Measurements from ENCODE around the gene MPIG6B.

Gene MPIG6B

GRCh38 chr6:31729515-31729978 is 6.4 kb downstream of the MPIG6B start:
- peak overlapping the region; percentile 80 for H3K4me3 ChIP-seq (ENCODE audit: low read depth, low read length)
- TF ChIP-seq, protein P1, sequence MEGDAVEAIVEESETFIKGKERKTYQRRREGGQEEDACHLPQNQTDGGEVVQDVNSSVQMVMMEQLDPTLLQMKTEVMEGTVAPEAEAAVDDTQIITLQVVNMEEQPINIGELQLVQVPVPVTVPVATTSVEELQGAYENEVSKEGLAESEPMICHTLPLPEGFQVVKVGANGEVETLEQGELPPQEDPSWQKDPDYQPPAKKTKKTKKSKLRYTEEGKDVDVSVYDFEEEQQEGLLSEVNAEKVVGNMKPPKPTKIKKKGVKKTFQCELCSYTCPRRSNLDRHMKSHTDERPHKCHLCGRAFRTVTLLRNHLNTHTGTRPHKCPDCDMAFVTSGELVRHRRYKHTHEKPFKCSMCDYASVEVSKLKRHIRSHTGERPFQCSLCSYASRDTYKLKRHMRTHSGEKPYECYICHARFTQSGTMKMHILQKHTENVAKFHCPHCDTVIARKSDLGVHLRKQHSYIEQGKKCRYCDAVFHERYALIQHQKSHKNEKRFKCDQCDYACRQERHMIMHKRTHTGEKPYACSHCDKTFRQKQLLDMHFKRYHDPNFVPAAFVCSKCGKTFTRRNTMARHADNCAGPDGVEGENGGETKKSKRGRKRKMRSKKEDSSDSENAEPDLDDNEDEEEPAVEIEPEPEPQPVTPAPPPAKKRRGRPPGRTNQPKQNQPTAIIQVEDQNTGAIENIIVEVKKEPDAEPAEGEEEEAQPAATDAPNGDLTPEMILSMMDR (IDR thresholded peaks at IDR 0.05; ENCODE audit: low read depth, low read length): no peak

GRCh38 chr6:31729979-31730630 is 6.9 kb downstream of the MPIG6B start:
- TF ChIP-seq, protein P1 (IDR thresholded peaks at IDR 0.05; ENCODE audit: low read depth, low read length): no peak
- peak overlapping the region; percentile 80 for H3K4me3 ChIP-seq (ENCODE audit: low read depth, low read length)

- peak overlapping the region; percentile 80 for H3K4me3 ChIP-seq (ENCODE audit: low read depth, low read length)
- TF ChIP-seq, protein P1 (IDR thresholded peaks at IDR 0.05; ENCODE audit: low read depth, low read length): no peak
Observed at GRCh38 chr6:31730631-31731086, 7.5 kb downstream of the MPIG6B start.

DNA sequence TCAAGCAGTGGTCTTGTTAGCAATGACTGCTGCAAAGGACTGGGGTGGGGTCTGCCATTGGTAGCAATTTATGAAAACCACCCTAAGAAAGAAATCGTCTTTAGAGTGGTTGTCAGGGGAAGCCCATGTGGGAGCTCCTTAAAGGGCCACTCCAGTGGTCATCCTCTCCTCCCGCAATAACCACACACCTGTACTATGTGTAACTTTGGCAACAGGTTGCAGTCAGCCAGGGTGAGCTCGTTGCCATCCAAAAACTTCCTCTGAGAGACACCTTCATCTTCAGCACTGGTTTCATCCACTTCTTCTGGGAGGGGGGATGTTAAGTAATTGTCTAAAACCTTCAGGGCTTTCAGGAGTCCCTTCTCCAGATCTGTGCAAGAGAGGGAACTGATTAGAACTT is 8.9 kb downstream of the MPIG6B start:
- no peak overlapping the region for H3K4me3 ChIP-seq (ENCODE audit: low read depth, low read length)
- TF ChIP-seq, protein P1 (IDR thresholded peaks at IDR 0.05; ENCODE audit: low read depth, low read length): no peak

GRCh38 chr6:31733734-31734133 is 10.6 kb downstream of the MPIG6B start:
- TF ChIP-seq, protein P1 (IDR thresholded peaks at IDR 0.05; ENCODE audit: low read depth, low read length): no peak
- peak overlapping the region; percentile 100 for H3K4me3 ChIP-seq (ENCODE audit: low read depth, low read length)

DNA sequence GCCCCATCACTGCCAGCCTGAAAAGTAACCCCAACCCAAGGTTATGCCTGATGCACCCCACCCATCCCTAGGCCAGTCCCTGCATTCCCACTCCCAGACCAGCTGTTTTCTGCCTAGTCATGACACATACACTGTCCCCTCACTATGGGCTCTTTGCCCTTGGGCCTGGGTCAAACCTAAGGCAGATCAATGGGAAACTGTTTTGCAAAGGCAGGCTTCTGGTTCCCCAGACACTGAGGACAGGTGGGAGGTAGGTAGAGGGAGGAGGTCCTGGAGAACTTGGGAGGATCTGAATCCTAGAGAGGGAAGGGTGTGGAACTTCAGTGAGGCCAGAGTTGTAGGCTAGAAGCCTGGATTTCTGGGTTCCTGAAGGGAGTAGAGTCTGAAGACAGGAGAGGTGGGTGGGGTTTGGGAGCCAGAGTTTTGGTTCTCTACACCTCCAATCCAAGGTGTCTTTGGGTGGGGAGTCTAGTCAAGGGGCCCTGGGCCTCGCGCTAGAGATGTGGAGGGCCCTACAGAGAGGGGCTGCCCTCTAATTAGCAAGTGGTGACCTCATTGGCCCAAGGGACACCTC is 11.2 kb downstream of the MPIG6B start:
- H3K4me3 ChIP-seq (ENCODE audit: low read depth, low read length): peak overlapping the region; percentile 100
- TF ChIP-seq, protein P1 (IDR thresholded peaks at IDR 0.05; ENCODE audit: low read depth, low read length): no peak

GRCh38 chr6:31734821-31735406 is 11.7 kb downstream of the MPIG6B start:
- TF ChIP-seq, protein P1 (IDR thresholded peaks at IDR 0.05; ENCODE audit: low read depth, low read length): no peak
- peak overlapping the region; percentile 100 for H3K4me3 ChIP-seq (ENCODE audit: low read depth, low read length)

All from WI38 (cell line).